Right atrium auricular region (tissue), 2 donors: ENCODE measurements around the gene DLGAP4. TPM values are rescaled to one million over a fixed set of nuclear protein-coding genes. Genes with fewer than 3 reads are reported as not detected.

ENCODE experiments used
- DNase-seq: peaks from one replicate; pipeline ENCODE4 v3.0.0-alpha.2; 2019; ENCODE audit warnings: low spot score
- H3K27ac ChIP-seq, 2 donors: fragments of 200-600 bp; sonication (generic); 1 replicate in 1 of 2; 2 replicates in 1 of 2; pipeline ENCODE4 v1.5.1; 2016 to 2019
- H3K27me3 ChIP-seq, 2 donors: fragments of 200-600 bp; sonication (generic); one replicate each; pipeline versions ENCODE4 v1.5.1 to v1.6.0; 2017 to 2019
- H3K36me3 ChIP-seq: fragments of 200-600 bp; sonication (generic); one replicate; pipeline ENCODE4 v1.5.1; 2016
- H3K4me1 ChIP-seq, 2 donors: fragments of 200-600 bp; sonication (generic); one replicate each; pipeline versions ENCODE4 v1.5.1 to v1.6.0; 2017 to 2019
- H3K4me3 ChIP-seq, 2 donors: fragments of 200-600 bp; sonication (generic); 1 replicate in 1 of 2; 2 replicates in 1 of 2; pipeline ENCODE4 v1.5.1; 2017 to 2019; ENCODE audit warnings: mild to moderate bottlenecking in 1 of 2, moderate library complexity in 1 of 2
- H3K9me3 ChIP-seq, 2 donors: fragments of 200-600 bp; sonication (generic); one replicate each; pipeline ENCODE4 v1.5.1; 2019
- total RNA-seq, 2 donors: library from RNA; depleted of rRNA; stranded (reverse); fragments of >200 nt; gene quantifications; one replicate each; pipeline ENCODE4 v1.1.0, GENCODE V29; 2016
- TF ChIP-seq, protein P1 (sequence below), 2 donors: fragments of 200-600 bp; sonication (generic); IDR thresholded peaks; one replicate each; pipeline ENCODE4 v1.5.1; 2019; ENCODE audit warnings: antibody characterized with exemption in 2 of 2

DLGAP4 gene
- total RNA-seq, 2 donors from 2014 or later = 30.0 to 50.2 TPM

DNA sequence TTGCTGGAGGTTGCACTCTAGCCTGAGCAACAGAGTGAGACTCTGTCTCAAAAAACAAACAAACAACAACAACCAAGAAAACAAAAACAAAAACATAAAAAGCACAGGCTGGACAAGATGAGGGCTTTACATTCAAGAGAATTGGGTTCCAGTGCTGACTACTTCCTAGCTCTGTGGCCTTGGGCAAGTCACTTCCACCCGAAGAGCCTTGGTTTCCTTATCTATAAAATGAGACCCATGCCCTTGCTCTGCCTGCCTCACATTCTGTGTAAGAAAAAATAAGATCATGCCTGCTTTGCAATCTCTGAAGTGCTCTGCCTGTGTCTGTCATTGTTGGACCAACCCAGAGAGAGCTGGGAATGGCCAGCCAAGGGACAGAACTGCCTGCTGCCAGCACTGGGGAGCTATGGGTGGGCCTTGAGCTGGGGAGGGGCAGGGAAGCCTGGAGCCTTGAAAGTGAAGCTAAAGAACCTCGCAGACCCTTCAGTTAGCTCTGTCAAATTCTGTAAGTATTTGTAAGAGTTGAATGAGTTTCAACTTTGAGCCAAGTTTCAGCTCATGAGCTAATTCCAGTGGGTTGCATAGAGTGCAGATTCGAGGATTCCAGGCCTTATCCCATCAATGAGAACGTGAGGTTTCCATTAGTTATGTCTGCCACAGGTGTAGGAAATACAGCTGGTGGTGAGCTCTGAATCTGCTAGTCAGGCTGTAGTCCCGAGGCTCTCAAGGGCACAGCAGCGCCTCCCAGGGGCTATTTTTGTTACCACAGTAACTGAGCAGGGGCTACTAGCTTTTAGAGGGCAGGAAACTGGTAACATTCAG is 93.2 kb downstream of the DLGAP4 start:
- Histone ChIP-seq H3K27ac (no peak overlapping the region), H3K4me1 (no peaks in the 10 kb centered on the region), H3K4me3 (no peak overlapping the region), H3K27me3 (no peaks in the 10 kb centered on the region), H3K36me3 (no peaks in the 10 kb centered on the region), H3K9me3 (peaks cover 0 to 10% of the 10 kb centered on the region in 2 donors)
- TF ChIP-seq, protein P1, sequence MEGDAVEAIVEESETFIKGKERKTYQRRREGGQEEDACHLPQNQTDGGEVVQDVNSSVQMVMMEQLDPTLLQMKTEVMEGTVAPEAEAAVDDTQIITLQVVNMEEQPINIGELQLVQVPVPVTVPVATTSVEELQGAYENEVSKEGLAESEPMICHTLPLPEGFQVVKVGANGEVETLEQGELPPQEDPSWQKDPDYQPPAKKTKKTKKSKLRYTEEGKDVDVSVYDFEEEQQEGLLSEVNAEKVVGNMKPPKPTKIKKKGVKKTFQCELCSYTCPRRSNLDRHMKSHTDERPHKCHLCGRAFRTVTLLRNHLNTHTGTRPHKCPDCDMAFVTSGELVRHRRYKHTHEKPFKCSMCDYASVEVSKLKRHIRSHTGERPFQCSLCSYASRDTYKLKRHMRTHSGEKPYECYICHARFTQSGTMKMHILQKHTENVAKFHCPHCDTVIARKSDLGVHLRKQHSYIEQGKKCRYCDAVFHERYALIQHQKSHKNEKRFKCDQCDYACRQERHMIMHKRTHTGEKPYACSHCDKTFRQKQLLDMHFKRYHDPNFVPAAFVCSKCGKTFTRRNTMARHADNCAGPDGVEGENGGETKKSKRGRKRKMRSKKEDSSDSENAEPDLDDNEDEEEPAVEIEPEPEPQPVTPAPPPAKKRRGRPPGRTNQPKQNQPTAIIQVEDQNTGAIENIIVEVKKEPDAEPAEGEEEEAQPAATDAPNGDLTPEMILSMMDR (IDR thresholded peaks at IDR 0.05) = peak in 1 of 2 donors; percentile 26
- no peak for DNase-seq

DNA sequence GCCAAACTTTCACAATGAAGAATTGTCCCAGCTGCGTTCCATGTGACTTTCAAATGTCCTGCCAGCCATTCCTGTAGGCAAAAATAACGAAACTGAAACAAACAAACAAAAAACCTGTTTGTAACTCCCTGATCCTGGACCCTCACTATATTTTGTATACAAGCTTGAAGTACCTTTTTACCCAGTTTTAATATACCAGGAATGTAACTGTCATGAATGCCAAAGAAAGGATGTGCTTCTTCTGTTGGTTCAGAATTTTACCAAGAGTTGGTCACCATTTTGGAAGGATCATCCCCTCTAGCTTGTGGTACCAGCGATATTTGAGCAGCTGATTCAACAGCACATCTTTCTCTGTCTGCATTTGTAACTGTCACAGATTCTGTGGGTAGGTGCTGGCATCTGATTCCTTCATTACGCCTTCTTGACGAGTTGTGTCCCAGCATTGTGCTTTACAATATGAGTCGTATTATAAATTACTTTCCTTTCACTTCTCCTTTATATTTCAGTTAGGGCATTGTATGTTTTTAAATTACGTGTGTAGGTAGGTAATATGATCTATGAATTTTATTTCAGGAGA is 93.9 kb downstream of the DLGAP4 start:
- H3K27me3 ChIP-seq = no peaks in the 10 kb centered on the region
- TF ChIP-seq, protein P1 (IDR thresholded peaks at IDR 0.05) = no peak
- H3K36me3 ChIP-seq = no peaks in the 10 kb centered on the region
- peaks cover 0 to 10% of the 10 kb centered on the region in 2 donors for H3K9me3 ChIP-seq
- no peak for DNase-seq
- H3K4me3 ChIP-seq = no peak overlapping the region
- H3K4me1 ChIP-seq = no peaks in the 10 kb centered on the region
- H3K27ac ChIP-seq = no peak overlapping the region

DNA sequence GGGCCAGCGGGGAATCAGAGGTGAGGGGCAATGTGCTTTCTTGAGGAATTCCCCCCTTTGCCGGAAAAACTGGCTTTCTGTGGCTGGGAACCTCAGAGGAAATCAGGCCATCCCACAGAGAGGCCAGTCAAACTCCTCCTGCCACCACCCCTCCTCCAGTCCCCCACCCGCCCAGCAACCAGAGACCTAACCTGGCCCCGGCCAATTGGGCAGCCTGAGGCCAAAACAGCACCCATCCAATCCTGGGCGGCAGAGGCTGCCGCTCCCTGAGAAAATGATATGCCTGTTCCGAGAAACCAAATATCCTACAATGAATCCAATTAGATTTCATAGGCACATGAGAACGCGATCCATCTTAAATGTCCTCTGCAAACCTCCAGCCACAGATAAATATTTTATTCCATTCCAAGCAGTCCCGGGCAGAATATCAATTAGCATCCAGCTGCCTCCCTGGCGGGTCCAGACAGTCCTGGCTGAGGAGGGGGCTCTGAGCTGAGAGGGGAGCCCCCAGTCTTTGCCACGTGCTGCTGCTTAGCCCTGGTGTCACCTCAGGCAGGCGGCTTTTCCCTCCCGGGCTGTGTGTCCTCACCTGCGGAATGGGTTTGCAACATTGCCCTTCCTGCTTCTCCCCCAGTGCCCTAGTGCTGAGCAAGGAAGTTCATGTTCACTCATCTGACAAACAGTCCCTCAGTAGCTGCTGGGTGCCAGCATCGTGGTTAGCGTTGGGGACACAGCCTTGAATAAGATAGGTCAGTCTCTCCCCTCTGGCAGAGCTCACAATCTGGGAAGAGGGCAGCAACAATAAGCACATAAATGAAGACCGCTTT is 95.0 kb downstream of the DLGAP4 start:
- Histone ChIP-seq H3K9me3 (peaks cover 0 to 10% of the 10 kb centered on the region in 2 donors), H3K4me3 (no peak overlapping the region), H3K36me3 (no peaks in the 10 kb centered on the region), H3K27me3 (no peaks in the 10 kb centered on the region), H3K27ac (no peak overlapping the region), H3K4me1 (no peaks in the 10 kb centered on the region)
- TF ChIP-seq, protein P1 (IDR thresholded peaks at IDR 0.05) = no peak
- DNase-seq = no peak

DNA sequence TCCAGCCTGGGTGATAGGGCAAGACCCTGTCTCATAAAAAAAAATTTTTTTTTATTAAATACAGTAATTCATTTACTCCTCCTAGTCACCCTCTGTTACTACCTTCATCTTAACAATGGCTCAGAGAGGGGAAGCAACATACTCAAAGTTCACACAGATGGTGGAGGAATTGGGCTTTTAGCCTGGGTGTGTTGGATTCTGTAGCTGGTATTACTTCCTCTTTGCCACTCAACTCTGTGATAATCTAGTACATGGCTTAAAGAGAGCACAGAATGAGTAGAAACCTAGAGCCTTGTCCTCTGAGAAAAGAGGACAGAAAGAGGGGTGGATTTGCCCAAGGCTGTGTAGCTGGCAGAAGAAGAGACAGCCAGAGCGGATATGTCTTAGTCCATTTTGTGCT is 96.6 kb downstream of the DLGAP4 start:
- TF ChIP-seq, protein P1 (IDR thresholded peaks at IDR 0.05) = no peak
- Histone ChIP-seq H3K27me3 (no peaks in the 10 kb centered on the region), H3K27ac (no peak overlapping the region), H3K4me3 (no peak overlapping the region), H3K36me3 (no peaks in the 10 kb centered on the region), H3K4me1 (no peaks in the 10 kb centered on the region), H3K9me3 (peaks cover 0 to 10% of the 10 kb centered on the region in 2 donors)
- no peak for DNase-seq

DNA sequence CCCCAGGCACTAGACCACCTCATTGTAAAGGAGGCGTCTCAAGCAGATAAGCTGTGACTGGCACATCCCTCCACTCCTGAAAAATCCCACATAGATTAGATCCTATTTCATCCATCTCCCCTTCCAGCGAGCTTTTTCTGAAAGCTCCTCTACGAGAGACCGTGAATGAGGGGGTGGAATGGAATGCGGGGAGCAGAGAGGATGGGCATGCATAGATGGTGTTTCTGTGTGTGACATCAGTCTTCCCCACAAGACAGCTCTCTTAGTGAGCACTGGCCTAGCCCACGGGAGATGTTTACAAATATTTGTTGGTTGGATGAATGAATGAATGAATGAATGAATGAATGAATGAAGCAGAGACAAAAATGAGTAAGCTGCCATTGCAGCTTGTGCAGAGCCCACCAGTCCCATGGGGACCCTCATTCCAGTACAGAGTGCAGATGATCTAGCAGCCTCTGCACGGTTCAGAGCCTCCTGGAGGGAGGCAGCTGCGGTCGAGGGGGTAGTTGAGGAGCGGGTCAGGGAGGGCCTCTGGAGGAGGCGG is 98.4 kb downstream of the DLGAP4 start:
- H3K27me3 ChIP-seq = no peaks in the 10 kb centered on the region
- DNase-seq = no peak
- H3K9me3 ChIP-seq = peaks cover 0 to 10% of the 10 kb centered on the region in 2 donors
- no peak overlapping the region for H3K27ac ChIP-seq
- no peaks in the 10 kb centered on the region for H3K36me3 ChIP-seq
- TF ChIP-seq, protein P1 (IDR thresholded peaks at IDR 0.05) = no peak
- no peak overlapping the region for H3K4me3 ChIP-seq
- no peaks in the 10 kb centered on the region for H3K4me1 ChIP-seq
